CD4-positive, alpha-beta T cell treated with Interleukin-10 for 1 hour (primary cell): Measurements from ENCODE around the gene LRRC31.

ENCODE experiments used
- DNase-seq: peaks from one replicate; pipeline ENCODE4 v3.0.0-alpha.2; 2020

Gene LRRC31

DNA sequence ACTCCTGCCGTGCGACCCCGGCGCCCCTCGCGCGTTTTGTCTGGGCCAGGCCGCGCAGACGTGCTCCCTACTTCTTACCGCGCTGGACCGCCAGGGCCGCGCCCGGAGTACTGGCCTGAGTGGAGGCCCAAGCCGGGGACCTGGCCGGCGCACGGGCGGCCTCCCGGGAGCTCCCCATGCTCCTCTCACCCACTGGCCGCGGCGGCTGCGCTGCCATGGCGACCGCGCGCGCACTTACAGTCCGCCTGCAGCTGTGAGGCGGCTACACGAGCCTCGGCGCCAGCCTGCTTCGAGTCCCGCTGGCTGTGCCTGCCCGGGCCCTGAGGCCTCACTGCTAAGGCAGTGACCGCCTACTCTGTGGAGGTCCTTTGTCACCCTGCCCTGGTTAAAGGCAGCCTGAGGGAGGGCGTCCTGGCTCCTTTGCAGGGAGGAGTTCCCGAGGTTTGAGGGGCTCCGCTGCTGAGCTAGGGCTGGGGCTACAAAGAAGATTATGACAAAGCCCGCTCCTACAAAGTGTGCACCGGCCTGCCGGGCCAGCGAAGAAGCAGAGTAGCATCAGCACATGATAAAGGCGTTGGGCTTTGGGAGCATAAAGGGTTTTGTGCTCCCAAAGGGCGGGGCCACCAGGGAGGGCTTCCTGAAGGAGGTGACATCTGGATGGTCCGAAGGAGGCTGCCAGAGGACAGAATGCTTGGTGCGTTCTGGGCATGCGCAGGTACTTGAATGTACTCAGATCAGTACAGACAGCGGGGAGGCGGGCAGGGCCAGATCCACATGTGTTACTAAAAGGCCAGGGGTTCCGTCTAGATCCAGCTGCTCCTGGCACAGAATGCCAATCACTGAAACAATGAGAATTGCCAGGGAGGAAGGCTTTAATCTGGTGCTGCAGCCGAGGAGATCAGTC is 57.2 kb downstream of the LRRC31 start, which contains the start of the genes LRRC34 and LRRIQ4:
LRRC34 (minus strand) TSS at position 573 of the 904 bp plus-strand sequence; CDS start at position 217, 356 bp downstream.
LRRIQ4 (plus strand) TSS at position 539 of the 904 bp plus-strand sequence. CDS start 9,052 bp downstream, outside the sequence.
- DNase-seq: peak; percentile 70

DNA sequence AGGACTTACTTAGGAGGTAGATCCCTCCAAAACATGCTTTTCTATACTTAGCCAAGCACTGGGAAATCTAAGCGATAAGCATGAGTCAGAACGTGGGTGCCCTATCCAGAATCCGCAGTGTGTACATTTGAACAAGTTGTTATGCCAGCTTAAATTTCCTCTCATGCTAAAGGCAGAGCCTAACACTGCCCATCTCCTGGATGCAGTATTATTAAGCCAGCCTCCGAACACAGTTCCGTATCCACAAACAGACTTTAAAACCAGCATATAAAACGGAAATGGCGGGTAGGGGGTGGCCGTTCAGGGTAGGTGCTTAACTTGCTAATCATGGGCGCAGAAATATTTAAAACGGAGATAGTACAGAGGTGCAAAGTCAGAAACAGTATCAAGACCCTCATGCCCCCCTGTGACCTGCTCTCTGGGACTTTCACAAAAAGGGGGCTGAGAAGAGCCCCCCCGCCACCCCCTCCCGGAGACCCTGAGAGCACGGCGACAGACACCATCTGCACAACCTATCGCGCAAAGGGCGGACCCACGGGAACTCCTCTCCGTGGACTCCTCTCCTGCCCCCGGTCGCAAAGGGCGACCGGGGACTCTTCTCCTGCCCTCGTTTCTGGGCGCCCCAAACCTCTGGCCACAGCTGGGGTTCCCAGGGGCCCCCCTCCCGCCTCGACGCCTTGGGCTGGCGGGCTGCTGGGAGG is 58.0 kb downstream of the LRRC31 start:
- peak; percentile 15 for DNase-seq

DNA sequence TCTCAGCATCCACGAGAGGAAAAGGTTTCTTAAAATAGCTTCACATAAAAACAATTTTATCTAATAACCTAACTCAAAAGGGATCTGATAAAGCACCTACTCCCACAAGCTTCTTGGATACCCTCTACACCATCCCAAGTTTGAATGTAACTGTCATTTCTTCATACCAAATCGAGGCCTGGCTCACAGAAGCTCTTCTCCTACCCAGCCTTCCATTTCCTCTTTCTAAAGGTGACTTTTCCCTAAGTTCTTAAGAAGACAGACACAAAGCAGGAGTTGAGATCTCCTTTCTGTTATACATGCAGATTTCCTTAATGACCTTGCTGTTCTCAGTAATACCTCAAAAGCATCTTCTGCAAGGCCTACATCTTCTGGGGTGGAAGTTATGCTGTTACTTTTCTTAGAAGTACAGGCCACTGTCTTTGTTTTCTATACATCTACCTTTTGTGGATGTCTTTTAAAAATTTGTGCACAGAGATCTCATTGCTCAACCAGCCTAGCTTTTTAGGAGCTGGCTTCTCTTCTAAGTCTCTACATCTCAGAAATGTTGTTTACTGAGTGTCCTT is 60.4 kb downstream of the LRRC31 start:
- no peak for DNase-seq

DNA sequence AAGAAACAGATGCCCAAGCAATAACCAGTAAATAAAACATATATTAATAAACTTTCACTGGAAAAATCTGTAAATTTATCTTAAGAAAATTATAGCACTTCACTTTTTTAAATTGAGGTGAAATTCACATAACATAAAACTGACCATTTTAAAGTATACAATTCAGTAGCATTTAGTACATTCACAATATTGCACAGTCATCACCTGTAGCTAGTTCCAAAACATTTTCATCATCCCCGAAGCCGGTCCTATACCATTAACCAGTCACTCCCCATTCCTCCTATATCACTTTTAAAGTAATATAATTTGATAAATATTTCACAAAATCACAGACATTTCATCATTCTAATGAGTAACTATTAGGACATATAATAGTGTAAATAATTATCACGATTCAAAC is 65.1 kb downstream of the LRRC31 start:
- no peak for DNase-seq

DNA sequence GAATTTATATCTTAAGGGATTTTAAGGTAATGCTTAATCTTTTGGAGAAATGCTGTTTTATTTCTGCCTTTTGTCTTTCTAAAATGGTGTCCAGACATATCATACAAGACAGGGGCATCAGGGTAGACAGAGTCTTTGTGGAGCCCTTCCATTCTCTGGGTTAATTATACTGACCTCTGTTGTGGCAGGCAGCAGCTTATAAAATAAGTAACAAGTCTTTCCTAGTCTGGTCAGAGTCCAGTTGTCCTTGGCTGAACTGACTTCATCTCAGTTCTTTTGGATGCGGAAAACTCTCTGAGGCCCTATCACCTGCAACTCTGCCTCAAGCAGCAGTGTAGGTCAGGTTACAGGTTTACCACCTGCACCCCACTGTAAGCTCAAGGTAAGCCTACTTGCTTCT is 77.4 kb downstream of the LRRC31 start:
- no peak for DNase-seq

DNA sequence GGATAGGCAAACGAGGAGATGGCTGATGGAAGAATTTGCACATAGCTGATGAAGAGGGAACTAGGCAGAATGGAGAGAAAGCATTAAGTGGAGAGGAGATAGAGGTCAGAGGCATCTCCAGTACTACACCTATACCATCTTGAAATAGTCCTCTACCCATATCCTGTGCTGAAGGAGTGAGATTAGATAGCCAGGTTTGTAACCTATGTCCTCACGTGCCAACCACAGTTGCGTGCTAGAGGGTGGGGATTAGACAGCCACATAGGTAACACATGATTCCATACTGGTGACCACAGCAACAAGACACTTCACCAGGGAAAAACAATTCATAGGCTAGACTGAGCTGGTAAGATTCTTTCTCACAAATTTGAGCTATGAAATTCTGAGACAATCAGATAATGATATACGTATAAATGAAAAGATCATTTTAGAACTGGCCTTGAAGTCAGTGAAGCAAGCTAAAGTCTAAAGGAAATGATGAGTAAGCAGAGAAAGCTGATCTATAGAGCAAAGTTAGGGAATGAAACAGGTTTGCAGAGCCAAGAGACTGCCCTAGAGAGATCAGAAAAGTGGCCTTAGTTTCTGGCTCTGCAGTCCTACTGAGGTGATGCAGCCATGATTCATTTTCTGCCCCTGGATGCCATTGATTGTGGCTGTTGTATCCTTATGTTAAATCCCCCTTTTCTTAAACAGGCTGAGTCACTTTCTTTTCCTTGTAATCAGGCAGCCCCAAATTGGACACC is 78.9 kb downstream of the LRRC31 start:
- DNase-seq: no peak

DNA sequence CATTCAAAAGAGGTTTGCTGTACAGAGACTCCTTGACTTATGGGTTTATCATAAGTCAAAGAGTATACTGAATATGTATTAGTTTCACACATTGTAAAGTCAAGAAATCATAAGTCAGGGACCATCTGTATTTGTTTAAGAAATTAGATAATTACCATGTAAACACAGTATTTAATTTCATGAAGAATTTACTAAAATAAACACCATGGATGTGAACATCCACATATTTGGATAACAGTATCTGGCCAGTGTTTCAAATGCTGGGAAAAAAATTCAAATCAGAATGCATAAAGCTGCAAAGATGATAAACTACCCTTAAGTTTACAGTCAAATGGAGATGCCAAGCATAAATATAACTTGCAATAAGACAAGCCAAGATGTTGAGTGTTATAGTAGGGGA is 79.5 kb downstream of the LRRC31 start:
- no peak for DNase-seq
